SKM-1 (cell line): Measurements from ENCODE around the gene SRRT.
"Not testable (repeated sequence)": the region's sequence is repeated elsewhere in the genome, so short reads cannot be mapped to it uniquely, and the experiment has no call there.

Source experiments
- DNase-seq: peaks from one replicate; lab custom pipeline; 2025; ENCODE audit not compliant: unreplicated experiment; lab: John Stamatoyannopoulos, UW

The SRRT gene

DNA sequence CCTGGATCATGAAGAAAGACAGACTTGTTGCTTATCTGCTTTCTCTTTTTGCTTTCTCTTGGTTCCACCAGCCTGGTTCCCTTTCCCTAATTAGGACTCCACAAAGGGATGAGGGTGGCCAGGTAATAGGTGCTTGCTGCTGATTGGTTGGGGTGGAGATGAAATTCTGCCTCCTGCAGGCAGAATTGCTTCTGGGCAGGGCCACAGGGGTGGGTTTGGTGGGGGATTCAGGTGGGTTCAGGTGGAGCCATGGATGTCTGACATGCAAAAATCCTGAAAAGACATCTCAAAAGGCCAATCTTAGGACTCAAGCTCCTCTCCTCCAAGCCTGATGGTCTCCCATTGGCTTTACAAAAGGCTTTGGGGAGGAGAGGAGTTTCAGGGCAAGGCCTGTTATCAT, 46.1 kb downstream of the SRRT start:
- no peak for DNase-seq

DNA sequence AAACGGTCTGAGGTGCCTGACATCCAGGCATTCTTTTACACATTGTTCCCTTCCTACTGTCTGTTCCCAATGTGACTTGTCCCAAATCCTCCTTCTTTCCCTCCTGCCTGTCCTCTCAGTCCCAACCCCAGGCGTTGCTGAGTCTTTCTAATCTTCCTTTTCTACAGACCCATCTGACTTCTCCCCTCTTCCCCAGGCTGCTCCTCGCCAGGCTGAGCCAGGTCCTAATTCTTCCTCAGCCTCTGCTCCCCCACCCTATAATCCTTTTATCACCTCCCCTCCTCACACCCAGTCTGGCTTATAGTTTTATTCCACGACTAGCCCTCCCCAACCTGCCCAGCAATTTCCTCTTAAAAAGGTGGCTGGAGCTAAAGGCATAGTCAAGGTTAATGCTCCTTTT, 48.7 kb downstream of the SRRT start:
- DNase-seq = not testable (repeated sequence)

DNA sequence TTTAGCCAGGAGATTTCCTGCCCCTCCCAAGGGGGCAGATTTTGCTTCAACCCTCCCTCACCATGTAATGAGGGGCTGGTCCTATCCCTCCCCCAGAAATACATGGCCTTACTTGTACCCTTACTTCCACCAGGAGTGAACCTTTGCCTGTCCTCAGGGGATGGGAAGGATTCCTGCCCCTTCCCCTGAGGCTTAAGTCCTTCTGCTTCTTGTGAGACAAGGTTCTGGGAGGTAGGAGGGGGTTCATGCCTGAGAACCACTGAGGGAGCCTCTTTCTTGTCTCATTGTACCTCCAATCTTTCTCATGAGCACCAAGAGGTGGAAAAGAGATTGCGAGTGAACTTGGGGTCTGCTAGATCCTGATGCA, 54.9 kb downstream of the SRRT start:
- no peak for DNase-seq

DNA sequence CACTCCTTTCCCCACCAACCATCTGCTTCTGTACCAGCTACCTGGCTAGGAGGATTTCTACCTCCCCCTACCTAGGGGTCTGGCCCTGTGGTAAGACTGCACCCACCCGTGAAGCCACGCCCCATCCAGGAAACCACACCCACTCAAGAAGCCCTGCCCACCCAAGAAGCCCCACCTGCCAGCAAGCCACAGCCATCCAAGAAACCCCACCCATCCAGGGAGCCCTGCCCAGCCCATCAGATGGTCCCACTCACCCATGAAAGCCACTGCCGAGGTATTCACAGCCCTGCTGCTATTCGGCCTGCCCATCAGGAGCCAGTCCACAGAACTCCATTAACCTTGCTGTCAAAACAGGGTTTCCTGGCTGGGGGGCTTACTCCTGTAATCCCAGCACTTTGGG, 58.8 kb downstream of the SRRT start:
- DNase-seq = no peak

DNA sequence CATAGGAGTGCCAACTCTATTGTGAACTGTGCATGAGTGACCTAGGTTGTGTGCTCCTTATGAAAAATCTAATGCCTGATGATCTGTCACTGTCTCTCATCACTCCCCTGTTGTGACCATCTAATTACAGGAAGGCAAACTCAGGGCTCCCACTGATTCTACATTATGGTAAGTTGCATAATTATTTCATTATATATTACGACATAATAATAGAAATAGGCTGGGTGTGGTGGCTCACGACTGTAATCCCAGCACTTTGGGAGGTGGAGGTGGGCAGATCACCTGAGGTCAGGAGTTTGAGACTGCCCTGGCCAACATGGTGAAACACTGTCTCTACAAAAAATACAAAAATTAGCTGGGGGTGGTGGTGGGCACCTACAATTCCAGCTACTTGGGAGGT, 60.5 kb downstream of the SRRT start:
- not testable (repeated sequence) for DNase-seq

DNA sequence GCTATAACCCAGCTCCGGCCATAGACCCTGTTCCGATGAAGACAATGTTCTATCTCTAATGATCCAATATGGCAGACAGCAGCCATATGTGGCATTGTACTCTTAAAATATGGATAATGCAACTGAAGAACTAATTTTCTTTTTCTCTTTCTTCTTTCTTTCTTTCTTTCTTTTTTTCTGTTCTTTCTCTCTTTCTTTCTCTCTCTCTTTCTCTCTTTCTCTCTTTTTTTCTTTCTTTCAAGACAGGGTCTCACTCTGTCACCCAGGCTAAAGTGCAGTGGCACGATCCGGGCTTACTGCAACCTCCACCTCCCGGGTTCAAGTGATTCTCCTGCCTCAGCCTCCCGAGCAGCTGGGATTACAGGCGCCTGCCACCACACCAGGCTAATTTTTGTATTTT, 61.3 kb downstream of the SRRT start:
- not testable (repeated sequence) for DNase-seq
